HG02973 (cell line): ENCODE measurements around the gene CDH9.

Source experiments
- ATAC-seq: cut with Tn5 transposase; IDR thresholded peaks from one replicate; pipeline ENCODE4 v1.9.1; 2021; ENCODE audit warnings: moderate library complexity; ENCODE audit not compliant: unreplicated experiment

CDH9 gene

GRCh38 chr5:26843677-26844076, 194.7 kb downstream of the CDH9 start:
- no peak for ATAC-seq

DNA sequence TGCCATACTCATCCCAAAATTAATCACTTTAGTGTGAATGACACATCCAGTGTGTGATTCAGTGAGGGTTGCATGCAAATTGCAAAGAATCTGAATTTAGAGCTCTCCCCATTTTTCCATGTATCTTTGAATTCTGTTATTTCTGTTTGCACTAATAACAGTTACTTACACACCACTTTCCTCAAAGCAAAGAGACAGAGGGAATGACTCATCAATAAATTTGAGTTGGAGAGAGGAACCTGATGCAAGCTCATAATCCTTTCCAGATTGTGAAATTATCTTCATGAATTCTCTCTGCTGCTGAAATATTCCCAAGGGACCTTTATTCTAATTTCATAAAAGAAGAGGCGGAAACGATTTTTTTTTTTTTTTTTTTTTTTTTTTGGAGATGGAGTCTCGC, 204.8 kb downstream of the CDH9 start:
- no peak for ATAC-seq
